Dermis blood vessel endothelial cell (primary cell): ENCODE results near the gene POLR2L. TPM values are rescaled to one million over a fixed set of nuclear protein-coding genes. Genes with fewer than 3 reads are reported as not detected.

Experiments used
- DNase-seq: peaks from one replicate; pipeline ENCODE4 v3.0.0; 2010
- total RNA-seq: library from RNA; depleted of rRNA; stranded (reverse); fragments of >200 nt; gene quantifications from 2 replicates; pipeline ENCODE4 v1.2.3, GENCODE V29; 2014

The POLR2L gene
- total RNA-seq, 1 donor from 2014 or later, result 81.9 TPM

- no peak for DNase-seq
Observed at GRCh38 chr11:826227-826621, 16.1 kb downstream of the POLR2L start.

GRCh38 chr11:825366-826226 is 16.7 kb downstream of the POLR2L start:
- no peak for DNase-seq

GRCh38 chr11:824942-825341 is 17.4 kb downstream of the POLR2L start:
- no peak for DNase-seq

- DNase-seq, result no peak
Observed at GRCh38 chr11:824292-824880, 17.9 kb downstream of the POLR2L start.

GRCh38 chr11:823441-824291 is 18.7 kb downstream of the POLR2L start:
- DNase-seq, result no peak

- no peak for DNase-seq
Observed at GRCh38 chr11:821512-822371, 20.6 kb downstream of the POLR2L start.

- DNase-seq, result peak; percentile 50
Observed at GRCh38 chr11:820655-821511, 21.4 kb downstream of the POLR2L start.

GRCh38 chr11:819943-820649 is 22.2 kb downstream of the POLR2L start:
- DNase-seq, result peak; percentile 85

GRCh38 chr11:819129-819931 is 23.0 kb downstream of the POLR2L start:
- peak; percentile 91 for DNase-seq

GRCh38 chr11:818396-819128 is 23.8 kb downstream of the POLR2L start, which contains the start of gene PNPLA2:
TSS of gene PNPLA2 (plus strand) at chr11:818914. CDS start at chr11:819719, 805 bp downstream.
- DNase-seq, result no peak

GRCh38 chr11:816433-816779 is 25.9 kb downstream of the POLR2L start:
- no peak for DNase-seq

- no peak for DNase-seq
Observed at GRCh38 chr11:815675-816432, 26.5 kb downstream of the POLR2L start.

GRCh38 chr11:813456-814096 is 28.8 kb downstream of the POLR2L start:
- DNase-seq, result no peak

GRCh38 chr11:813072-813455 is 29.3 kb downstream of the POLR2L start:
- DNase-seq, result no peak

GRCh38 chr11:812390-812789 is 29.9 kb downstream of the POLR2L start:
- DNase-seq, result no peak

- DNase-seq, result peak; percentile 61
Observed at GRCh38 chr11:811446-812245, 30.7 kb downstream of the POLR2L start.

GRCh38 chr11:810040-810567 is 32.2 kb downstream of the POLR2L start:
- DNase-seq, result no peak
